HEK293 (cell line): ENCODE measurements around the gene GMEB1.

Experiments
- CTCF ChIA-PET: fragments of 350-600 bp; formaldehyde crosslinking; extraction: SDS; loops from one replicate; lab custom pipeline; 2021; ENCODE audit warnings: antibody characterized with exemption; lab: Yijun Ruan, JAX
- POLR2A ChIA-PET: fragments of 300-600 bp; formaldehyde crosslinking; extraction: SDS; loops from one replicate; lab custom pipeline; 2020; ENCODE audit warnings: antibody characterized with exemption, inconsistent platforms; lab: Yijun Ruan, JAX
- H3K27ac ChIP-seq: fragments of 200-500 bp; sonication (Bioruptor generic); 2 replicates; pipeline ENCODE4 v1.5.1; 2014; ENCODE audit warnings: low read depth, low read length, control low read depth, inconsistent platforms; ENCODE audit errors: extremely low read depth
- H3K36me3 ChIP-seq, 2 experiments: fragments of 200-500 bp in 1 of 2; sonication (Bioruptor generic) in 1 of 2; 1 replicate in 1 of 2; 2 replicates in 1 of 2; pipeline ENCODE4 v1.5.1; 2014 to 2017; ENCODE audit warnings: inconsistent platforms in 2 of 2, low read length in 2 of 2; ENCODE audit not compliant: control insufficient read depth in 2 of 2, insufficient read depth in 1 of 2
- H3K4me1 ChIP-seq: fragments of 200-500 bp; sonication (Bioruptor generic); 2 replicates; pipeline ENCODE4 v1.5.1; 2014; ENCODE audit warnings: mild to moderate bottlenecking, low read length, inconsistent platforms; ENCODE audit not compliant: control insufficient read depth, insufficient read depth
- H3K4me3 ChIP-seq: 2 replicates; pipeline ENCODE4 v1.5.1; 2011; ENCODE audit warnings: low read depth, mild to moderate bottlenecking, control low read depth, low read length, moderate library complexity
- H3K9me3 ChIP-seq: fragments of 200-500 bp; sonication (Bioruptor generic); 2 replicates; pipeline ENCODE4 v1.5.1; 2014; ENCODE audit warnings: low read depth, low read length, inconsistent platforms; ENCODE audit not compliant: control insufficient read depth, insufficient read depth
- CTCF ChIP-seq: fragments of 450-650 bp; formaldehyde crosslinking; IDR thresholded peaks from 2 replicates; pipeline ENCODE4 v1.5.1; 2016; ENCODE audit warnings: missing biosample characterization, missing genetic modification characterization
- FEZF1 ChIP-seq: fragments of 450-650 bp; formaldehyde crosslinking; IDR thresholded peaks from 2 replicates; pipeline ENCODE4 v1.5.1; 2016; ENCODE audit warnings: missing biosample characterization, missing genetic modification characterization
- PATZ1 ChIP-seq: fragments of 450-650 bp; formaldehyde crosslinking; IDR thresholded peaks from 2 replicates; pipeline ENCODE4 v1.5.1; 2016; ENCODE audit warnings: missing biosample characterization, missing genetic modification characterization
- PRDM1 ChIP-seq: fragments of 450-650 bp; formaldehyde crosslinking; IDR thresholded peaks from 2 replicates; pipeline ENCODE4; 2016; ENCODE audit warnings: missing biosample characterization, missing genetic modification characterization
- REPIN1 ChIP-seq: fragments of 450-650 bp; formaldehyde crosslinking; IDR thresholded peaks from 2 replicates; pipeline ENCODE4 v1.5.1; 2017; ENCODE audit warnings: missing biosample characterization, missing genetic modification characterization, low read depth
- REST ChIP-seq: fragments of 450-650 bp; formaldehyde crosslinking; IDR thresholded peaks from 2 replicates; pipeline ENCODE4 v1.5.1; 2016; ENCODE audit warnings: missing biosample characterization, missing genetic modification characterization
- ZBTB1 ChIP-seq: fragments of 450-650 bp; formaldehyde crosslinking; IDR thresholded peaks from 2 replicates; pipeline ENCODE4 v1.5.1; 2016; ENCODE audit warnings: missing biosample characterization, missing genetic modification characterization
- ZBTB17 ChIP-seq: fragments of 450-650 bp; formaldehyde crosslinking; IDR thresholded peaks from 2 replicates; pipeline ENCODE4 v1.5.1; 2016; ENCODE audit warnings: missing biosample characterization, missing genetic modification characterization
- ZBTB44 ChIP-seq: fragments of 450-650 bp; IDR thresholded peaks from 2 replicates; pipeline ENCODE4 v1.5.1; 2018; ENCODE audit warnings: missing biosample characterization, mild to moderate bottlenecking, missing genetic modification characterization
- ZNF112 ChIP-seq: fragments of 450-650 bp; formaldehyde crosslinking; IDR thresholded peaks from 2 replicates; pipeline ENCODE4 v1.5.0; 2017; ENCODE audit warnings: missing biosample characterization, missing genetic modification characterization
- ZNF132 ChIP-seq: fragments of 450-650 bp; formaldehyde crosslinking; IDR thresholded peaks from 2 replicates; pipeline ENCODE4 v1.5.1; 2017; ENCODE audit warnings: missing biosample characterization, missing genetic modification characterization, borderline replicate concordance
- ZNF23 ChIP-seq: fragments of 450-650 bp; formaldehyde crosslinking; IDR thresholded peaks from 2 replicates; pipeline ENCODE4 v1.5.1; 2016; ENCODE audit warnings: missing biosample characterization, missing genetic modification characterization, borderline replicate concordance
- ZNF248 ChIP-seq: fragments of 450-650 bp; formaldehyde crosslinking; IDR thresholded peaks from 2 replicates; pipeline ENCODE4 v1.5.1; 2017; ENCODE audit warnings: missing biosample characterization, missing genetic modification characterization
- ZNF366 ChIP-seq: fragments of 450-650 bp; formaldehyde crosslinking; conservative IDR thresholded peaks from 2 replicates; pipeline ENCODE4 v1.5.1; 2016; ENCODE audit warnings: missing biosample characterization, missing genetic modification characterization
- ZNF423 ChIP-seq: fragments of 450-650 bp; formaldehyde crosslinking; IDR thresholded peaks from 2 replicates; pipeline ENCODE4 v1.5.1; 2016; ENCODE audit warnings: missing biosample characterization, missing genetic modification characterization
- ZNF501 ChIP-seq: fragments of 450-650 bp; formaldehyde crosslinking; IDR thresholded peaks from 2 replicates; pipeline ENCODE4 v1.5.1; 2016; ENCODE audit warnings: missing biosample characterization, missing genetic modification characterization
- ZNF629 ChIP-seq: fragments of 450-650 bp; formaldehyde crosslinking; IDR thresholded peaks from 2 replicates; pipeline ENCODE4 v1.5.1; 2017; ENCODE audit warnings: missing biosample characterization, missing genetic modification characterization
- ZNF645 ChIP-seq: fragments of 450-650 bp; formaldehyde crosslinking; IDR thresholded peaks from 2 replicates; pipeline ENCODE4; 2016; ENCODE audit warnings: missing biosample characterization, missing genetic modification characterization
- ZNF658 ChIP-seq: fragments of 450-650 bp; formaldehyde crosslinking; IDR thresholded peaks from 2 replicates; pipeline ENCODE4; 2016; ENCODE audit warnings: missing biosample characterization, missing genetic modification characterization
- ZNF677 ChIP-seq: fragments of 450-650 bp; IDR thresholded peaks from 2 replicates; pipeline ENCODE4 v1.5.0; 2018; ENCODE audit warnings: missing biosample characterization, mild to moderate bottlenecking, missing genetic modification characterization, moderate library complexity
- ZNF76 ChIP-seq: fragments of 450-650 bp; formaldehyde crosslinking; IDR thresholded peaks from 2 replicates; pipeline ENCODE4; 2016; ENCODE audit warnings: low read depth, missing biosample characterization, missing genetic modification characterization, borderline replicate concordance
- ZNF791 ChIP-seq: fragments of 450-650 bp; formaldehyde crosslinking; IDR thresholded peaks from 2 replicates; pipeline ENCODE4 v1.5.1; 2016; ENCODE audit warnings: missing biosample characterization, missing genetic modification characterization
- ZSCAN16 ChIP-seq: fragments of 450-650 bp; formaldehyde crosslinking; IDR thresholded peaks from 2 replicates; pipeline ENCODE4 v1.5.1; 2016; ENCODE audit warnings: missing biosample characterization, missing genetic modification characterization
- ZSCAN5A ChIP-seq: fragments of 450-650 bp; formaldehyde crosslinking; IDR thresholded peaks from 2 replicates; pipeline ENCODE4 v1.5.1; 2016; ENCODE audit warnings: missing biosample characterization, missing genetic modification characterization

GMEB1 gene

GRCh38 chr1:28646040-28646439, 22.5 kb upstream of the GMEB1 start:
- Histone ChIP-seq H3K4me3 (no peak overlapping the region), H3K27ac (no peak overlapping the region), H3K36me3 (no peaks in the 10 kb centered on the region), H3K4me1 (no peaks in the 10 kb centered on the region), H3K9me3 (no peaks in the 10 kb centered on the region)
- TF ChIP-seq ZSCAN16 (tag by site-specific recombination) (no peak), ZNF23 (no peak), CTCF (tag by site-specific recombination) (no peak), ZNF645 (no peak), ZBTB17 (peak; percentile 61; the same call in 1 of the 2 replicates), ZBTB44 (tag by site-specific recombination) (no peak)
- CTCF ChIA-PET: no interaction called here
- POLR2A ChIA-PET: interaction anchor here (0.6 kb wide), 1 partner anchor 544 kb away, joined by 3 read pairs; no protein-coding TSS in a partner anchor

- no peaks in the 10 kb centered on the region for H3K9me3 ChIP-seq
- peak overlapping the region; percentile 95 for H3K27ac ChIP-seq
- H3K4me3 ChIP-seq: peak overlapping the region; percentile 40
- ChIA-PET CTCF (interaction anchor here (0.5 to 1.0 kb wide), 3 partner anchors 70 to 331 kb away, joined by 3 to 8 read pairs (median 3); no protein-coding TSS in a partner anchor), POLR2A (interaction anchor here (0.6 to 2.1 kb wide), 38 partner anchors 7 to 1013 kb away, joined by 3 to 73 read pairs (median 4); partner anchors contain the start of genes ATP5IF1, FGR, GMEB1 and RCC1)
- H3K4me1 ChIP-seq: no peaks in the 10 kb centered on the region
- no peaks in the 10 kb centered on the region for H3K36me3 ChIP-seq
- TF ChIP-seq ZNF501 (tag by site-specific recombination) (peak; percentile 21), ZNF366 (tag by site-specific recombination) (peak; percentile 71), ZNF423 (no peak), ZNF248 (tag by site-specific recombination) (no peak), ZNF112 (tag by site-specific recombination) (no peak), ZNF629 (tag by site-specific recombination) (no peak), ZNF658 (tag by site-specific recombination) (no peak), ZSCAN5A (tag by site-specific recombination) (no peak), ZNF791 (tag by site-specific recombination) (no peak), ZNF76 (peak; percentile 91), REPIN1 (no peak), PATZ1 (tag by site-specific recombination) (no peak), FEZF1 (tag by site-specific recombination) (peak; percentile 12; the same call in 1 of the 2 replicates), PRDM1 (tag by site-specific recombination) (no peak), REST (no peak), ZBTB1 (tag by site-specific recombination) (no peak), ZNF132 (tag by site-specific recombination) (no peak), ZNF677 (tag by site-specific recombination) (no peak)
Measured at GRCh38 chr1:28648008-28648473, 20.5 kb upstream of the GMEB1 start.
